Esophagus muscularis mucosa (tissue), 4 donors: ENCODE measurements around the gene LGR5.

Experiments
- EP300 ChIP-seq: sonication (generic); formaldehyde crosslinking; IDR thresholded peaks from one replicate; pipeline ENCODE4 v1.6.1; 2017; ENCODE audit warnings: antibody characterized with exemption
- POLR2A ChIP-seq: fragments of 450-650 bp; IDR thresholded peaks from one replicate; pipeline ENCODE4 v1.6.1; 2017; ENCODE audit warnings: antibody characterized with exemption, moderate library complexity, mild to moderate bottlenecking, low read depth
- POLR2AphosphoS5 ChIP-seq, 2 donors: sonication (generic); formaldehyde crosslinking; IDR thresholded peaks; one replicate each; pipeline ENCODE4 v1.6.1; 2017; ENCODE audit warnings: antibody characterized with exemption in 2 of 2
- TF ChIP-seq, protein P1 (sequence below), 3 experiments: fragments of 200-600 bp in 2 of 3; fragments of 450-650 bp in 1 of 3; sonication (generic) in 2 of 3; IDR thresholded peaks; one replicate each; pipeline ENCODE4 v1.5.1; 2017 to 2019; ENCODE audit warnings: antibody characterized with exemption in 3 of 3, mild to moderate bottlenecking in 2 of 3, moderate library complexity in 1 of 3

GRCh38 chr12:71585218-71585617 lies 145.6 kb downstream of the LGR5 start:
- TF ChIP-seq POLR2A (no peak), POLR2AphosphoS5 (IDR thresholded peaks at IDR 0.05) (no peak), EP300 (no peak)
- TF ChIP-seq, protein P1, sequence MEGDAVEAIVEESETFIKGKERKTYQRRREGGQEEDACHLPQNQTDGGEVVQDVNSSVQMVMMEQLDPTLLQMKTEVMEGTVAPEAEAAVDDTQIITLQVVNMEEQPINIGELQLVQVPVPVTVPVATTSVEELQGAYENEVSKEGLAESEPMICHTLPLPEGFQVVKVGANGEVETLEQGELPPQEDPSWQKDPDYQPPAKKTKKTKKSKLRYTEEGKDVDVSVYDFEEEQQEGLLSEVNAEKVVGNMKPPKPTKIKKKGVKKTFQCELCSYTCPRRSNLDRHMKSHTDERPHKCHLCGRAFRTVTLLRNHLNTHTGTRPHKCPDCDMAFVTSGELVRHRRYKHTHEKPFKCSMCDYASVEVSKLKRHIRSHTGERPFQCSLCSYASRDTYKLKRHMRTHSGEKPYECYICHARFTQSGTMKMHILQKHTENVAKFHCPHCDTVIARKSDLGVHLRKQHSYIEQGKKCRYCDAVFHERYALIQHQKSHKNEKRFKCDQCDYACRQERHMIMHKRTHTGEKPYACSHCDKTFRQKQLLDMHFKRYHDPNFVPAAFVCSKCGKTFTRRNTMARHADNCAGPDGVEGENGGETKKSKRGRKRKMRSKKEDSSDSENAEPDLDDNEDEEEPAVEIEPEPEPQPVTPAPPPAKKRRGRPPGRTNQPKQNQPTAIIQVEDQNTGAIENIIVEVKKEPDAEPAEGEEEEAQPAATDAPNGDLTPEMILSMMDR (IDR thresholded peaks at IDR 0.05): no peak
